Measurements from ENCODE around the gene RASAL1.

The RASAL1 gene

DNA sequence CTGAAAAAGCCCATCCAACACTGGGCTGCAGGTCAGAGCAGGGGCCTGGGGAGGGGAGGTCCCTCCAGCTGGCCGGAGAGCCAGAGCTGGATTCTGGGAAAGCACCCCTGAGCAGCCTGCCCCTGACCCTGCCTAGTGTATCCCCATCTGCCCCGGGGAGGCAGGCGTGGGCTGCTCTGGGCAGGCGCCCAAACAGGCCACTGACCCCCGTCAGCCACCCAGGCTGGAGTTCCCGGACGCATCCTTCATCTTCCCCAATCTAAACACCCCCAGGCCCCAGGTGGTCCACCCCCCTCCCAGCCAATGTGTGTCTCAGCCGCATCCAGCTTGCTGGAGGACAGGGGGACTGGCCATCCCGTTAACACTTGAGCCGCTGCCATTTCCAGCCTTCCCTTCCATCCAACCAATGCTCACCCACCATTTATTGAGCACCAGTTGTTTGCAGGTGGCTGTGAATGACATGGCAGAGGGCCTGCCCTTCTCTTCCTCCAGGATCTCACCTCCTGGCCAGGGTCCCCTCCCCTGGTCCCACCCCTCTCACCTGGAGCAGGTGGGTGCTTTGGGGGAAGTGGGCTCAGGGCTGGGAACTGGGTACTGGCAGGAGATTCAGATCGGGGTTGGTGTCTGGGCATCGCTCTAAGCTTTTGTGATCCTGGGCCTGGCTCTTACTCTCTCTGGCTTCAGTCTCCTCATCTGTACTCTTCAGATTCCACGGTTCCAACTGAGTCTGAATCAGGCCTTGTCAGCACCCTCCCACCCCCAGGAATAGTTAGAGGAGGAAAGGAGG lies 79.8 kb downstream of the RASAL1 start:
- peak; percentile 44 for DNase-seq

DNA sequence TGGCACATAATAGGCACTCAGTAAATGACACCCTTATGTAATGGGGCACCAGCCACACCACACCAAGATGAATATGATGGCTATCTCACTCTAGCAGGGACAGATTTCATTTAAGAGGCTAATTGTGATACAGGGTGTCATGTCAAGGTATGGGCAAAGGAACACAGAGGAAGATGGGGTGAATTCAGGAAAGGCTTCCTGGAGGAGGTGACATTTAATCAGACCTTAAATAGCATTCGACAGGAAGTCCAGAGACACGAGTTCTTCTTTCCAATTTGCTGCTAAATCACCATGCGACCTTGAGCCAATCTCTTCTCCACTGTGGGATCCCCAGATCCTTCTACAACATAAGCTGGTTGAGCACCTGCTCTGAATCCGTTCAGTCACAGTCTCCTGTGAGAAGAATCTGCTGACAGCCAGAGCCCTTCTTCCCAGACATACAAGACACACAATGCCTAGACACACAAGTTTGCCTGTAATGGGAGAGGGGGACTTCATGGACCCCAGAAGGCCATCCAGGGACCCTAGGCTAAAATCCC lies 80.5 kb downstream of the RASAL1 start:
- DNase-seq = no peak

DNA sequence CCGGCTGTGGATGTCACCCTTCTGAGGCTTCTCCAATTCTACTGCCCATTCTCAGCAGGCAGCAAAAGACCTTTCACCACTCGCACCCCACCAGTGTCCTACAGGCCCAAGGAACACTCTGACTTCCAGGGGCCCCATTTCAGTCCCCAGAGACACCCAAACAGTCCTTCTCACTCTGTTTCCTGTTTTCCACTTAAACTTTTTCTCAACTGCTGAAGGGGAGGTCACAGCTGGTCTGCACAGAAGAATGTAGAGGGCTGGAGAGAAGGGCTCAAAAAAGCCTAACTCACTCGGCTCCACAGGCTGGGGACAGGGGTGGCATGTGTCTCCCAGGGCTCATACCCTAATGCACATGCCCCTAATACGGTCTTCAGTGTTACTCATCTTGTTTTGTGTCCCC lies 83.2 kb downstream of the RASAL1 start:
- no peak for DNase-seq

DNA sequence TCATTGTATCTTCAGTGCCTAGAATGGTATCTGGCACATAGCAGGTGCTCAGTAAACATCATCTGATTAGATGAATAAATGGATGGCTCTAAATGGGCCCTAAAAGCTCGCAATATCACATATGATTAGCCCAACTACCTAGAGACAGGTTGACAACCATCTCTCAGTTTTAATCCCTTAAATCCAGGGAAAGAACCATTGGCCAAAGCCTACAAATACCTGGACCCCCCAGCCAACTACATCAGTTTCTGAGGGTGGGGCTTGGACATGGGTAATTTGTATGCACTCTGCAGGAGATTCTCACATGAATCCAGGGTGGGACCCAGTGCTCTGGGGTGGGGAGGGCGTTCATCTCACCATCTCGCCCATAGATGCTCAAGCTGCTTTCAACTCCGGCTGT lies 83.8 kb downstream of the RASAL1 start:
- no peak for DNase-seq

DNA sequence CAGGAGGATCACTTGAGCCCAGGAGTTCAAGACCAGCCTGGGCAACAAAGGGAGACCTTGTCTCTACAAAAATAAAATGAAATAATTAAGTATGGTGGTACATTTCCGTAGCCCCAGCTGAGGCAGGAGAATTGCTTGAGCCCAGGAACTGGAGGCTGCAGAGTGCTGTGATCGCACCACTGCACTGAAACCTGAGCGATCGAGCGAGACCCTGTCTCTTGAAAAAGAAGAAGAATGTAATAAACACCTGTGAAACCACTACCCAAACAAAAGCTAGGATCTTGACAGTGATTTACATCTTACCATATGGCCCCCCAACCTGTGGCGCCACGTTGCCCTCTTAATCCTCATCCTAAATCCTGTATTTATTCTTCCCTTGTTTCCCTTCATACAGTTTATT lies 84.8 kb downstream of the RASAL1 start:
- DNase-seq = no peak

DNA sequence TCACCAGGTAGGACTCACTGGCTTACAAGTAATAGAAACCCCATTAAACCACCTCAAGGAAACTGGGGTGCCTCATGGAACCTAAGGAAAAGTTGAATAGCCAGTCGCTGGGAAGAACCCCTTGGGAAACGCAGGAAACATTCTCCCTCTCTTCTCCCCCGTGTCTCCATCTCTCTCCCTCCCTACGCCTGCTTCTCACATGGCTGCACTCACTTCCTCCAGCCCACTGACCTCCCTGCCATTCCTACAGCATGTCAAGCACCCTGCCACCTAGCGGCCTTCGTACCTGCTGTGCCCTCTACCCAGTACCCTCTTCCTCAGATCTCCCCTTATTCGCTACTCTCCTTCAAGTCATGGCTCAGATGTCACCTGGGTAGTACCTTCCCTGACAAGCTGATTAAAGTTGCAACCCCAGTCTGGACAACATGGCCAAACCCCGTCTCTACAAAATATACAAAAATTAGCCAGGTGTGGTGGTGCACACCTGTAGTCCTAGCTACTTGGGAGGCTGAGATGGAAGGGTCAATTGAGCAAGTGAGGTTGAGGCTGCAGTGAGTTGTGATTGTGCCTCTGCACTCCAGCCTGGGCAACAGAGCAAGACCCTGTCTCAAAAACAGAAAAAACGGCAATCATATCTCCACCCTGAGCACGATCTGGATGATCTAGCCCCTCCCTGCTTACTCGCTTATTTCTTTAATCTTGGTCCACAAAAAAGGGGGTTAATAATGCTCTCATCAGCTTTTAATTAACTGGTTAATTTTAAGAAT lies 85.4 kb downstream of the RASAL1 start:
- no peak for DNase-seq
